Heart left ventricle (tissue), 16 donors: Measurements from ENCODE around the gene TIMM17B. TPM values are rescaled to one million over a fixed set of nuclear protein-coding genes. Genes with fewer than 3 reads are reported as not detected.
A peak's percentile ranks its signal among the peaks of the same experiment; 100 is the strongest.

ENCODE experiments used
- ATAC-seq, 4 donors: fragments of 200-7000 bp; cut with Tn5 transposase; one replicate each; pipeline ENCODE4 v1.9.1; 2020 to 2022; ENCODE audit warnings: moderate library complexity in 4 of 4, mild to moderate bottlenecking in 3 of 4, moderate number of reproducible peaks in 1 of 4
- DNase-seq, 5 donors: peaks; one replicate each; pipeline ENCODE4 v3.0.0-alpha.2; 2020
- H3K27ac ChIP-seq, 12 donors: fragments of 200-600 bp; sonication (generic) in 4 of 12; one replicate each; pipeline versions ENCODE4 v1.5.0 to v1.8.0; 2016 to 2022; ENCODE audit warnings: mild to moderate bottlenecking in 2 of 12
- H3K27me3 ChIP-seq, 9 donors: fragments of 200-600 bp; sonication (generic) in 2 of 9; one replicate each; pipeline versions ENCODE4 v1.5.1 to v1.8.0; 2016 to 2022; ENCODE audit warnings: mild to moderate bottlenecking in 3 of 9
- H3K36me3 ChIP-seq, 9 donors: fragments of 200-600 bp; sonication (generic) in 2 of 9; one replicate each; pipeline versions ENCODE4 v1.5.0 to v1.8.0; 2018 to 2022; ENCODE audit warnings: mild to moderate bottlenecking in 2 of 9
- H3K4me1 ChIP-seq, 12 donors: fragments of 200-600 bp; sonication (generic) in 4 of 12; one replicate each; pipeline versions ENCODE4 v1.5.0 to v1.8.0; 2016 to 2022; ENCODE audit warnings: mild to moderate bottlenecking in 3 of 12
- H3K4me3 ChIP-seq, 12 donors: fragments of 200-600 bp; sonication (generic) in 4 of 12; one replicate each; pipeline versions ENCODE4 v1.5.0 to v1.8.0; 2017 to 2022; ENCODE audit warnings: mild to moderate bottlenecking in 9 of 12, moderate library complexity in 4 of 12
- H3K9me3 ChIP-seq, 12 donors: fragments of 200-600 bp; sonication (generic) in 4 of 12; one replicate each; pipeline versions ENCODE4 v1.5.0 to v1.8.0; 2016 to 2022; ENCODE audit warnings: mild to moderate bottlenecking in 1 of 12
- CTCF ChIP-seq, 12 donors: fragments of 200-600 bp; sonication (generic) in 4 of 12; IDR thresholded peaks; one replicate each; pipeline versions ENCODE4 v1.5.0 to v1.8.0; 2018 to 2022; ENCODE audit warnings: antibody characterized with exemption in 12 of 12, mild to moderate bottlenecking in 5 of 12
- POLR2A ChIP-seq, 2 donors: fragments of 450-650 bp; IDR thresholded peaks; one replicate each; pipeline ENCODE4 v1.6.1; 2017; ENCODE audit warnings: antibody characterized with exemption in 2 of 2, mild to moderate bottlenecking in 2 of 2, moderate library complexity in 2 of 2
- WGBS, 4 donors: extraction: QIAGEN DNeasy Blood & Tissue Kit in 2 of 4; methylation state at CpG; one replicate each; pipeline versions ENCODE4 v1.1.5 to v1.1.7; 2013 to 2018; 5-methylcytosine and 5-hydroxymethylcytosine counted together
- intact Hi-C, 10 donors: fragments of 100-400 bp; cut with DNase I; formaldehyde crosslinking; loops; one replicate each; pipeline versions ENCODE4 v1.11.1 to v1.14.2; 2022
- polyA plus RNA-seq, 2 donors: library from polyadenylated mRNA; stranded (reverse); fragments of 200-250 nt; gene quantifications; one replicate each; pipeline ENCODE4 v1.2.3, GENCODE V29; 2013
- total RNA-seq, 9 donors: library from RNA; depleted of rRNA in 2 of 9; stranded (reverse); fragments of >200 nt in 2 of 9; fragmentation: NEBNext Ultra II Directional in 3 of 9; extraction: Animal tissue kit (Norgen Biotek cat#: 25700) in 3 of 9; gene quantifications; one replicate each; pipeline versions ENCODE4 v1.1.0 to v1.2.4, GENCODE V29; 2016 to 2023
- donor health status: ischemic (EF 13 %, LVEDD 7.1; RV severe dilation, severe dysfunction).
- donor health status: healthy with polysubstance abuse.
- donor health status: DM: no; HTN: yes; CAD: no.
- donor health status: DM: no; HTN: no; CAD: no.
- donor health status: ischemic (EF 25% LVEDD 6.9; RV normal size, moderate dysfunction).
- donor health status: ischemic (EF 25% LVEDD 5.7; RV mildly dilated, moderate dysfunction).
- donor health status: healthy.
- donor health status: DM: yes; HTN: yes; CAD: no.
- donor health status: ischemic (EF 35%, LVEDD 5.7; RV mildly dilated, moderate dysfunction).
- donor health status: nonischemic (EF 11% LVEDD 7.7; RV severe dilation, severe dysfunction).
- donor health status: DM: yes; HTN: yes; CAD: no.
- donor health status: PGD.
- donor health status: ischemic (EF 29% LVEDD 5.4; RV normal size, mild dysfunction).
- donor health status: nonischemic (EF 23%, LVEDD 6.1; RV moderate dilation, normal function).

TIMM17B gene
- total and polyA plus RNA-seq, 11 donors: 57.1 to 91.0 (median 73.2) TPM

GRCh38 chrX:48911412-48912182, 14.0 kb upstream of the TIMM17B start, which contains the start of gene SLC35A2:
Gene SLC35A2, minus strand, starts transcription at chrX:48911646. Its CDS starts 10 bp downstream, at chrX:48911636.
- Histone ChIP-seq H3K4me3 (peak within 1 kb of the TSS; percentile 24 to 91 (median 70)), H3K36me3 (peaks cover 0 to 21% (median 0%) of the 10 kb centered on the region in 9 donors), H3K9me3 (peaks cover 0 to 7% (median 0%) of the 10 kb centered on the region in 12 donors), H3K27ac (peak within 1 kb of the TSS in 11 of 12 donors; percentile 31 to 82 (median 76)), H3K4me1 (peaks cover 0 to 12% (median 5%) of the 10 kb centered on the region in 12 donors), H3K27me3 (no peaks in the 10 kb centered on the region)
- intact Hi-C loops: loop anchor here in 1 of 10 donors (10.0 kb wide), 2 partner anchors 107 to 237 kb away; partner anchors contain the start of gene HDAC6
- DNase-seq (peak; percentile 78 to 88 (median 84)), ATAC-seq (peak; percentile 57 to 94 (median 89))
- TF ChIP-seq POLR2A (IDR thresholded peaks at IDR 0.05) (peak in 1 of 2 donors; percentile 58), CTCF (IDR thresholded peaks at IDR 0.05) (no peak)
- WGBS, 4 donors: 0 to 40% (median 20%) methylated on average over 55 to 60 of the region's 60 CpGs

- no peaks in the 10 kb centered on the region for H3K27me3 ChIP-seq
- H3K36me3 ChIP-seq: peaks cover 0 to 22% (median 0%) of the 10 kb centered on the region in 9 donors
- H3K27ac ChIP-seq: peak overlapping the region in 9 of 12 donors; percentile 31 to 82 (median 77)
- H3K9me3 ChIP-seq: peaks cover 0 to 7% (median 0%) of the 10 kb centered on the region in 12 donors
- intact Hi-C loops: loop anchor here in 1 of 10 donors (10.0 kb wide), 2 partner anchors 106 to 236 kb away; partner anchors contain the start of gene HDAC6
- H3K4me1 ChIP-seq: peaks cover 0 to 12% (median 5%) of the 10 kb centered on the region in 12 donors
- H3K4me3 ChIP-seq: peak overlapping the region; percentile 24 to 91 (median 70)
- 1 to 35% (median 14%) methylated on average over 12 of the region's 12 CpGs for WGBS, 4 donors
- DNase-seq: no peak
- ATAC-seq: peak in 2 of 4 donors; percentile 12 to 16
- TF ChIP-seq POLR2A (IDR thresholded peaks at IDR 0.05) (no peak), CTCF (IDR thresholded peaks at IDR 0.05) (no peak)
Observed at GRCh38 chrX:48910926-48911411, 13.4 kb upstream of the TIMM17B start.

- Histone ChIP-seq H3K27ac (no peak overlapping the region), H3K27me3 (no peaks in the 10 kb centered on the region), H3K36me3 (peaks cover 0 to 25% (median 7%) of the 10 kb centered on the region in 9 donors), H3K9me3 (peaks cover 0 to 7% (median 0%) of the 10 kb centered on the region in 12 donors), H3K4me1 (peaks cover 0 to 12% (median 5%) of the 10 kb centered on the region in 12 donors), H3K4me3 (no peak overlapping the region)
- intact Hi-C loops: loop anchor here in 1 of 10 donors (10.0 kb wide), 2 partner anchors 105 to 235 kb away; partner anchors contain the start of gene HDAC6
- DNase-seq: no peak
- WGBS, 4 donors: 88 to 95% (median 91%) methylated on average over 17 of the region's 17 CpGs
- TF ChIP-seq POLR2A (IDR thresholded peaks at IDR 0.05) (no peak), CTCF (IDR thresholded peaks at IDR 0.05) (no peak)
- no peak for ATAC-seq
Observed at GRCh38 chrX:48909703-48910294, 12.2 kb upstream of the TIMM17B start.
